D721Med (cell line): ENCODE data around the gene NRG3.

ENCODE experiments used
- DNase-seq: peaks from one replicate; pipeline ENCODE4 v3.0.0; 2011; ENCODE audit warnings: low spot score; ENCODE audit not compliant: insufficient read length
- FAIRE-seq: peaks from 2 replicates; lab custom pipeline; 2011; peaks lifted over from hg19 to GRCh38; lab: Jason Lieb, UNC
- TF ChIP-seq, protein P1 (sequence below): IDR thresholded peaks from 2 replicates; pipeline ENCODE4 v1.5.1; 2012; ENCODE audit warnings: mild to moderate bottlenecking, control low read depth; ENCODE audit not compliant: insufficient read depth; ENCODE audit errors: missing control alignments

The NRG3 gene

DNA sequence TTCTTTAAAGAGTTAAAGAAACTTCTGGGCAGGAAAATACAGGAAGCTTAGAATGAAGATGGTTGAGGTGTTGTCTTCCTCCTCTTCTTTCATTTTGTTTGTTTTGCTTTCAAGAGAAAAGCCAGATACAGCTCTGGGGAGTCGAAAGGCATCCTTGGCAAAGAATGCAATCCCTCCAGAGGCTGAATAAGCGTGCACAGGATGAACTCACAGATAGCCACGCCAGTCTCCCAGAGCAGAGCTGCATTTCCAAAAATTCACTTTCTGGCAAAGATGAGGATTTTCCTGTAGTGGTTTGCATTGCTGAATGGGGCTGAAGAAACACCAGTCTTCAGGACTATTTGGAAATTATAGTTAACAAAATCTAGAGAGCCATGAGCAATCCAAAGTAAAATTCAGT, 336.4 kb downstream of the NRG3 start:
- FAIRE-seq: no peak
- TF ChIP-seq, protein P1, sequence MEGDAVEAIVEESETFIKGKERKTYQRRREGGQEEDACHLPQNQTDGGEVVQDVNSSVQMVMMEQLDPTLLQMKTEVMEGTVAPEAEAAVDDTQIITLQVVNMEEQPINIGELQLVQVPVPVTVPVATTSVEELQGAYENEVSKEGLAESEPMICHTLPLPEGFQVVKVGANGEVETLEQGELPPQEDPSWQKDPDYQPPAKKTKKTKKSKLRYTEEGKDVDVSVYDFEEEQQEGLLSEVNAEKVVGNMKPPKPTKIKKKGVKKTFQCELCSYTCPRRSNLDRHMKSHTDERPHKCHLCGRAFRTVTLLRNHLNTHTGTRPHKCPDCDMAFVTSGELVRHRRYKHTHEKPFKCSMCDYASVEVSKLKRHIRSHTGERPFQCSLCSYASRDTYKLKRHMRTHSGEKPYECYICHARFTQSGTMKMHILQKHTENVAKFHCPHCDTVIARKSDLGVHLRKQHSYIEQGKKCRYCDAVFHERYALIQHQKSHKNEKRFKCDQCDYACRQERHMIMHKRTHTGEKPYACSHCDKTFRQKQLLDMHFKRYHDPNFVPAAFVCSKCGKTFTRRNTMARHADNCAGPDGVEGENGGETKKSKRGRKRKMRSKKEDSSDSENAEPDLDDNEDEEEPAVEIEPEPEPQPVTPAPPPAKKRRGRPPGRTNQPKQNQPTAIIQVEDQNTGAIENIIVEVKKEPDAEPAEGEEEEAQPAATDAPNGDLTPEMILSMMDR: no peak
- DNase-seq: no peak

DNA sequence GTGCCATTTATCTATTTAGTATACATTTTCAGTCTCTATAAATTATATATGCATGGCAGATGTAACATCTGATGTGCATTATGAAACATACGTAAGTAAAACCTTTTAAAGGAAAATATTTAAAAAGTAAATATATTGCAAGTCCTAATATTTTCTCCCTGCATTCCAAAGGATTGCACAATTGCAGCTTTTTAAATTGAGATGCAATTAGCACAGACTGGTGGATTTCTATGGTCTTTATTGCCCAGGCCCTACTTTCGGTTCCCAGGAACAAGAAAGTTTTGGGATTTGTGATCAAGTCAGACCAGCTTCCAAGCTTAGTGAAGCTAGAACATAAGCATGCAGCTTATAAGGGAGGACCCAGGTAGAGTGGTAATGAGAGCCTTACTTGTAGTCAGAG, 337.8 kb downstream of the NRG3 start:
- no peak for FAIRE-seq
- DNase-seq: no peak
- TF ChIP-seq, protein P1: no peak

DNA sequence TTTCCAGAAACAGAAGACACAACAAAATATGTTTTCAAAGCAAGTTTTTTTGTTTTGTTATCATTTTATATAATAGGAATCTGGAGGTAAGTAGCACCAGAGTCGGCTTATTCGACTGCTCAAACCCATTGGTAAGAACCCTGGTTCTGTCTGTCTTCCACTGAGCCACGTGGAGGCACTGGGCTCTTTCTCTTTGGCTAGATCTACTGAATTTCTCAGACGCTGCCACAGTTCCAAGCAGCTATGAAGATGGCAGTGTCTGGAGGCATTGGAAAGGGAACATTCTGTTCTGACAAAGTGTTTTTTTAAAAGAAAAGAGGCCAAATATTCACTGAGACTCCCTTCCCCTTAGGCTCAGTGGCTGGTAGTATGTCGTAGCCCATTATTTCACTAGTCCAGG, 338.8 kb downstream of the NRG3 start:
- no peak for DNase-seq
- no peak for FAIRE-seq

DNA sequence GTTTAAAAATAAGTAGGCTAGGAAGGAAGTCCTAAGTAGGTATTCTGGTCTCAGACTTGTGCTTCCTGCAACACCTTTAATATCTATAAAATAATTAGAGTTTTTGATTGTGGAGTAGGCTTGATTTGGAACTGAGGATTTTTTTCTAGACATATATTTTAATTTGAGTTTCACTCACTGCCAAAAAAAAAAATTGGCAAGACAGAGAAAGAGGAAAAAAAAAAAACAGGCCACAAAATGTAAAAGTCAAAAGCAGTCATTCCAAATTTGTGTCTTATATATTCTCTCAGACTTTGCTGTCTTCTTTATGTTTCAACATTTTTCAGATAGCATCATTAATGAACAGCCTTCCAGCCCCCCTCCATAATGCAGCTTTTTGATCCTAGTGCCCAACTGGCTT, 346.1 kb downstream of the NRG3 start:
- DNase-seq (no peak), FAIRE-seq (no peak)
- TF ChIP-seq, protein P1: no peak

More for the DNA sequence above, 338.8 kb downstream of the NRG3 start:
- TF ChIP-seq, protein P1: no peak

DNA sequence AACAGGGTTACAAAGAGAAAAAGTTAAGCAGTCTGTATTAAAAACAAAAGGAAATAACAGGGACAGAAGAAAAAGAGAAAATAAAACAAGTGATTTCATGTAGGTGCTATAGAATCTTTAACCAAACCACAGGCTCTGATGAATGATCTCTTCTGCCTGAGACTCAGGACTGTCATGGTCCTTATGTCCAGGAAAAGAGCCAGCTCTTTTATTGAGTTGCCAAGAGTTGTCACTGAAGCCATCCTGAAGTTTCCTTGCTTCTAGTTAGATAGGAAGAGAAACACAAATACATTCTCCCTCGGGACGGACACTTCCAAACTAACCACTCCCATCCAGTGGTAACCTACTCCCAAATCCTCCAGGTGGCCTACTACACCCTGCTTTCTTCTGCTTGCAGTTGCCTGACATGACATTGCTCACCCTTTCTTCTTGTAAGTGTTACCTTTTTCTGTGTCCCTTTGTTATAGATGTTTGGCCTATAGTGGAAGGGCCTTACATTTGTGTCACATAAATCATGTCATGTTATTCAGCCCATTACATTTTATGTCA, 346.7 kb downstream of the NRG3 start:
- FAIRE-seq (no peak), DNase-seq (no peak)
- TF ChIP-seq, protein P1: peak; percentile 1

DNA sequence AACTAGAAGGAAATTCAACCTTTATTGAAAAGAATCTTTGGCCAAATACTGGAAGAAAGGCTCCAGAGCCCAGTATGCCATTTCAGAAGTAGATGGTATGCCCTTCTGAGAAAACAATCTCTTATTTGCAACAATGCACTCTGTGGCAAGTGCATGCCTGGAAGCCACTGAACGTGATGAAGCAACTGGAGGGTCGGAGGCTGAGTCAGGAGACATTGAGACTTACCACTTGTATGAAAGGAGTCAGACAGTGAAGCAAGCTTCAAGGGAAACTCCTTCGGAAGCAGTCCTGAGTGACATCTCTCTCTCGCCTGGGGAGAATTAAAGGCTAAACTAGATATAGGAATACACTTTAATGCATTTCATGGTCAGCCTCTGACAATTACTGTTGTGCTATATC, 353.7 kb downstream of the NRG3 start:
- FAIRE-seq (no peak), DNase-seq (no peak)
- TF ChIP-seq, protein P1: no peak

DNA sequence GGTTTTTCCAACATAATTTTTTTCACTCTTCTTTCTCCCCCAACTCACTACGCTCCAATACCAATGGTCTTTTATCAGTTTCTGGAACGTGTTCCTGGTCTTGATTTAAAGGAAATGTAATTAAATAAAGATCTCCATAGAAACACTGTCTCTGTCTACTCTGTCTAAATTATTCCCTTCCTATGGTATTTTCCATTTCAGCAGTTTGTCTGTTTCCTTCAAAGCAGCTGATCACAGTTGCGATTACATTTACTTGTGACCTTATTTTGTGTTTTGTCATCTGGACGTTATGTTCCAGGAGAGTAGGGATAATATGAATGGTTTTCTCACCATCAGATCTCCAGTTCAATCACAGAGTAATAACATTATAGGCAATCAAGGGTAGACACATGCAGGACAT, 359.2 kb downstream of the NRG3 start:
- TF ChIP-seq, protein P1: no peak
- no peak for FAIRE-seq
- no peak for DNase-seq
